GM12873 (cell line): ENCODE measurements around the gene NUTM1.

ENCODE experiments used
- TF ChIP-seq, protein P1 (sequence below): IDR thresholded peaks from 2 replicates; pipeline ENCODE4 v1.5.1; 2012; ENCODE audit warnings: low read depth, mild to moderate bottlenecking, moderate library complexity, low read length, control low read depth; ENCODE audit not compliant: insufficient read depth; ENCODE audit errors: missing control alignments

Gene NUTM1

DNA sequence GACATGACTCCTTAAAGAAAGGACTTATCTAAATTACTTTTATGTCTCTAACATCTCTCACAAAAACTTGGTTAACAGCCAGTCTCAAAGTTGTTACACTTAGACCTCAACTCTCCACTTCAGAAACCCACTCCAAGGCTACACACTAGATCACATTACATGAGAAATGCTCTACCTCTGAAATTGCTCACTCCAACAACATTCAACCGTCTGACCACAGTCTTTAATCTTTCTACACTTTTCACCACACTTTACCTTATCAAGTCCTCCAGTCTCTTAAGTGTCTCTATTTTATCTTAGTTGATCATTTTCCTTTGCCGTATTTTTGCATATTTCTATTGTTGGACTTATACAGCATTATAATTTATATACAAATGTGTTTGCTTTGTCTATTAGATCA is 11.3 kb upstream of the NUTM1 start:
- TF ChIP-seq, protein P1, sequence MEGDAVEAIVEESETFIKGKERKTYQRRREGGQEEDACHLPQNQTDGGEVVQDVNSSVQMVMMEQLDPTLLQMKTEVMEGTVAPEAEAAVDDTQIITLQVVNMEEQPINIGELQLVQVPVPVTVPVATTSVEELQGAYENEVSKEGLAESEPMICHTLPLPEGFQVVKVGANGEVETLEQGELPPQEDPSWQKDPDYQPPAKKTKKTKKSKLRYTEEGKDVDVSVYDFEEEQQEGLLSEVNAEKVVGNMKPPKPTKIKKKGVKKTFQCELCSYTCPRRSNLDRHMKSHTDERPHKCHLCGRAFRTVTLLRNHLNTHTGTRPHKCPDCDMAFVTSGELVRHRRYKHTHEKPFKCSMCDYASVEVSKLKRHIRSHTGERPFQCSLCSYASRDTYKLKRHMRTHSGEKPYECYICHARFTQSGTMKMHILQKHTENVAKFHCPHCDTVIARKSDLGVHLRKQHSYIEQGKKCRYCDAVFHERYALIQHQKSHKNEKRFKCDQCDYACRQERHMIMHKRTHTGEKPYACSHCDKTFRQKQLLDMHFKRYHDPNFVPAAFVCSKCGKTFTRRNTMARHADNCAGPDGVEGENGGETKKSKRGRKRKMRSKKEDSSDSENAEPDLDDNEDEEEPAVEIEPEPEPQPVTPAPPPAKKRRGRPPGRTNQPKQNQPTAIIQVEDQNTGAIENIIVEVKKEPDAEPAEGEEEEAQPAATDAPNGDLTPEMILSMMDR, result no peak

DNA sequence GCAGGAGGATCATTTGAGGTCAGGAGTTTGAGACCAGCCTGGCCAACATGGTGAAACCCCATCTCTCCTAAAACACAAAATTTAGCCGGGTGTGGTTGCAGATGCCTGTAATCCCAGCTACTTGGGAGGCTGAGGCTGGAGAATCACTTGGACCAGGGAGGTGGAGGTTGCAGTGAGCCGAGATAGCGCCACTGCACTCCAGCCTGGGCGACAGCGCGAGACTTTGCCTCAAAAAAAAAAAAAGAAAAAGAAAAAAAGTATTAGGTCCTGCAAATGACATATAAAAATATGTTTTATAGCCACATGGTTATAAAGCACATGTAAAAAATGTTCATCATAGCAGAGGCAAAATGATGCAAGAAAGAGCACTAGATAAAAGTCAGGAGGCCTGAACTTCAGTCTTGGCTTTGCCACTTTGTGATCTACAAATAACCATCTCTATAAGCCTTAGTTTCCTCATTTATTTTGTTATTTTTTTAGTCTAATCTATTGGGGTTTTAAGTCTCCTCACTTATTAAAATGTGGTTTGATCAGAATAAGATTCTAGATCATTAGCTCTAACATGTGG is 10.5 kb upstream of the NUTM1 start:
- TF ChIP-seq, protein P1, result no peak

DNA sequence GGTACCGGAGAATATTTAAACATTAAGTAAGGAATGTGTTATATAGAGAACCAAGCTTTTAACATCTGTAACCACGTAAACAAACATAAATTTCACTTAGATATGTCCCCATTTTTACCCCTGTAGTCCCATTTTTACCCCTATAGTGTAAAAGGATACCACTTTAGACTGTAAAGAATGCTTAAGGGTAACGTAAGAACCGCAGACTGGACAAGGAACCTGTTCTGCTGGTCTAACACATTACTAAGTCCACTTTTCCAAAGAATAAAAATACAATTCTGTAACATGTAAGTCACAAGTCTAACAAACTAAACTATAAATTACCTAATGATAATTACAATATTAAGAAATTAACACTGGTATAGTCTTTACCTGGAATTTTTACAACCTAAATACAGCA is 8.4 kb upstream of the NUTM1 start:
- TF ChIP-seq, protein P1, result no peak

DNA sequence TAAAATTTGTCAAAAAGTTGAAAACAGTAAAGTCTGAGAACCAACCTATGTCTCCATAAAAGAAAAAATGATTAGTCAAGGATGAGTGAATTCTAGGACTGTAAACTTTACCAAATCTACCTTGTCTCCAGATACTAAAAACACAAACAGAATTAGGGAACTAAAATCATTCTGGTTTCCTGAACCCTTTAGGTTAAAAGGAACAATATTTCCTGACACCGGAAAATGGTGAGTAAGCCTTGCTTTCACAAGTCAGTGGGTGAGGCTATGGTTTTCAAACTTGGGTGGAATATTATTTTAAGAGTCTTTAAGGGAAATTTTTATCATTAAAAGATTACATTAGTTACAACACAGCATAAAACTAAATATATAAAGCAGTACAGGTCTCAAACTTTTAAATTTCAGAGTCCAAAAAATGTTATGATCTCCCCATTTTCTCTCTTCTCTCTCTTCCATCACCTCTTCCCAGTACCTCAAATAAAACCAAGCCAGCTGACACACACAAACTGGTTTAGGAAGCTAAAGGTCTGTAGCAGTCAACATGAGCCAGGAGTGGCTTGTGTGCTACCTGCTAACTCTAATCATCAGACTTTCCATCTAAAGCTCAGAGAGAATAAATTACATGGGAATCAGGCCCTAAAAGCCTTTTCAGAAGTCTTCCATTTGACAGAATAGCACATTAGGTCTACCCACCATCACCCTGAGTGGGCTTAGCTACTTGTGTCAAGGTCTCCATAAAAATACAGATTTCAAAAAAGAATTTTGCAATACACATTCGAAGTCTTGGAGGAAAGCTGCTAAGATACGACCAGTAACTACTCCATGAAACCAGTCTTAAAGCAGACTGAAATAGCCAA is 7.7 kb upstream of the NUTM1 start:
- TF ChIP-seq, protein P1, result no peak

DNA sequence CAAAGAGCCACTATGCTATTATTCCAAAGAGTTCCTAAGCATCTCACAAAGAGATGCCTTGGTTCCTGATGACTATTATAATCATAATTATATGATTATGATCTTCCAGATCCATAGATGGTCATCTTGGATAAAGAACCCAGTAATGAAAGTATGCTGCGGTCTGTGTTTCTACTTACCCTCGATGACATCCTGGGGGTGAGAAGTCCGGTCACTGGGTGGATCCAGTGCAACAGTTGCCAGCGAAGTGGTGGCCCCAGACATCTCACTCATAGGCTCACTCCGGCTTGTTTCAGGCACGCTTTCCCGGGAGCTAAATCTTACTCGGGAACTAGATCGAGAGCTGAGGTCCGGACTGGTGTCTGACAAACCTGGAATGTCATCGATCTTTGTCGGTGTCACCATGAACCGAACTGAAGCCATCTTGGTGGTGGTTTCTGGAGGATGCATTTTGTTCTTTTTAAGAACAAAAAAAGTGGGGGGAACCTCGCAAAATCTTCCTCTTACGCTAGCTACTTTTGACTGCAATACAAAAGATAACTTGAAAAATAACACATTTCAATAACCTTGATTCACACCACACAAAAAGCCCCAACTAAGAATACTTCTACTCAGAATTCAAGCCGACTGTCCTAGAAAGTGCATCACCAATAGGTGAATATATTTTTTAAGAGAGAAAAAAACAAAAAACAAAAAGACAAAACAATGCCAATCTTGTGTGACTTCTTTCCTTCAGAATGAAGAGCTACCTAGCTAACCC is 6.7 kb upstream of the NUTM1 start:
- TF ChIP-seq, protein P1, result no peak

DNA sequence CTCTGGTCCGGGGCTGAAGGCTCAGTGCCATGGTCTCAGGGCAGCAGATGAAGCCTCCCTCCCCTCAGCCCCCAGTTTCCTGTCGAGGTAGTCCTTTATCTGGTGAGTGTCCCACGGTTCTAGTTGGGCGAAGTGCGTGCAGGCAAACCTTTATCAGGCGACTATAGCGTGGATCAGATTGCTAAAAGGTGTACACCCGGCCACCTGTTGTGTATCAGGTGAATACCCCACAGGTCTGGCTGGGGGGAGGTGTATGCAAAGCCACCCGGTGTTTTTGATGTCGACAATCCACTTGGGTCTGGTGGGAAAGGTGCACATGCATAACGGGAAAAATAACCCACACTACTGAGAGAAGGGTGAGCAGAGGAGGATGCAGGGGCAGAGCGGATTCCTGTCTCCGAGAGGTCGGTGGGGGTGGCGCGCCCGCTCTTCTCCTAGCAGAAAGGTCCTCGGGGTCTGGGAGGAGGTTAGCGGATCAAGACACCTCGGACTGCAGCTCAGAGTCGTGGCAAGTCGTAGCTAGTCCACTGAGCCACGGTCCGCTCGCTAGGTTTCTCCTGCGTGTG is 6.0 kb upstream of the NUTM1 start:
- TF ChIP-seq, protein P1, result no peak
